Measurements from ENCODE around the gene ACADVL. TPM values are rescaled to one million over a fixed set of nuclear protein-coding genes. Genes with fewer than 3 reads are reported as not detected.
A peak's percentile ranks its signal among the peaks of the same experiment; 100 is the strongest.

ACADVL gene
- total RNA-seq, 1 donor from 2014 or later: 281 TPM

DNA sequence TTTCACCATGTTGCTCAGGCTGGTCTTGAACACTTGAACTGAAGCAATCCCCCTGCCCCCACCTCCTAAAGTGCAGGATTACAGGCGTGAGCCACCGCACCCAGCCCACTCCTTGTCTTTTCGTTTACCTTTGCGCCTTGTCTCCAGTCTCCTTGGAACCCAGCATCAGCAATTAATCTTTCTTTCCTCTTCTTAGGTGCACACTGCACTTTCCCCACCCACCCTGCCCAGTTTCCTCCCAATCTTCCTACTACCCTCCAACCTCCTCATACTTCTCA lies 44.0 kb downstream of the ACADVL start:
- no peak for DNase-seq (ENCODE audit: low spot score)

DNA sequence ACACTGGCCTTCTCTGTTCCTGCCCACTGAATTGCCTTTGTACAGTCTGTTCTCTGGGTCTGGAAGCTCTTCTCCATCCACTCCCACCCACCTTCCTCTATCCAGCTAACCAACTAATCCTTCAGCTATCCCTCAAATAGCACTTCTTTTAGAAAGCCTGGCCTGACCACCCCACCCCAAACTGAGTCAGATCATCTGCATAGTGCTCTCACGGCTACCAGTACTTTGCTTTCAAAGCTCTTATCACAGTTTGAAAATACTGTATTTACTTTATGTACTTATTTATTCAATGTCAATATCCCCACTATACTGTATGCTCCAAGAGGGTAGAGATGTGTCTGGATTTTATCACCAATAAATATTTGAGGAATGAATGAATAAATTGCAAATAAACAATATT lies 47.0 kb downstream of the ACADVL start:
- no peak for DNase-seq (ENCODE audit: low spot score)
- no peak overlapping the region for H3K4me3 Mint-ChIP-seq (ENCODE audit: unreplicated experiment)
- no peaks in the 10 kb centered on the region for H3K36me3 Mint-ChIP-seq (ENCODE audit: low read depth, unreplicated experiment)
- TF ChIP-seq, protein P1, sequence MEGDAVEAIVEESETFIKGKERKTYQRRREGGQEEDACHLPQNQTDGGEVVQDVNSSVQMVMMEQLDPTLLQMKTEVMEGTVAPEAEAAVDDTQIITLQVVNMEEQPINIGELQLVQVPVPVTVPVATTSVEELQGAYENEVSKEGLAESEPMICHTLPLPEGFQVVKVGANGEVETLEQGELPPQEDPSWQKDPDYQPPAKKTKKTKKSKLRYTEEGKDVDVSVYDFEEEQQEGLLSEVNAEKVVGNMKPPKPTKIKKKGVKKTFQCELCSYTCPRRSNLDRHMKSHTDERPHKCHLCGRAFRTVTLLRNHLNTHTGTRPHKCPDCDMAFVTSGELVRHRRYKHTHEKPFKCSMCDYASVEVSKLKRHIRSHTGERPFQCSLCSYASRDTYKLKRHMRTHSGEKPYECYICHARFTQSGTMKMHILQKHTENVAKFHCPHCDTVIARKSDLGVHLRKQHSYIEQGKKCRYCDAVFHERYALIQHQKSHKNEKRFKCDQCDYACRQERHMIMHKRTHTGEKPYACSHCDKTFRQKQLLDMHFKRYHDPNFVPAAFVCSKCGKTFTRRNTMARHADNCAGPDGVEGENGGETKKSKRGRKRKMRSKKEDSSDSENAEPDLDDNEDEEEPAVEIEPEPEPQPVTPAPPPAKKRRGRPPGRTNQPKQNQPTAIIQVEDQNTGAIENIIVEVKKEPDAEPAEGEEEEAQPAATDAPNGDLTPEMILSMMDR (IDR thresholded peaks at IDR 0.05; ENCODE audit: unreplicated experiment): no peak
- H3K27ac Mint-ChIP-seq (ENCODE audit: unreplicated experiment): no peak overlapping the region
- no peaks in the 10 kb centered on the region for H3K9me3 Mint-ChIP-seq (ENCODE audit: unreplicated experiment)
- peaks cover 12% of the 10 kb centered on the region for H3K27me3 Mint-ChIP-seq (ENCODE audit: unreplicated experiment)
- peaks cover 19% of the 10 kb centered on the region for H3K4me1 Mint-ChIP-seq (ENCODE audit: unreplicated experiment)

More for the DNA sequence above, 44.0 kb downstream of the ACADVL start:
- Mint-ChIP-seq H3K27ac (ENCODE audit: unreplicated experiment) (peak overlapping the region; percentile 80), H3K36me3 (ENCODE audit: low read depth, unreplicated experiment) (peaks cover 6% of the 10 kb centered on the region), H3K4me1 (ENCODE audit: unreplicated experiment) (peaks cover 20% of the 10 kb centered on the region), H3K4me3 (ENCODE audit: unreplicated experiment) (peak overlapping the region; percentile 96), H3K9me3 (ENCODE audit: unreplicated experiment) (no peaks in the 10 kb centered on the region), H3K27me3 (ENCODE audit: unreplicated experiment) (peaks cover 9% of the 10 kb centered on the region)
- TF ChIP-seq, protein P1 (IDR thresholded peaks at IDR 0.05; ENCODE audit: unreplicated experiment): no peak

Small RNAs within 50 kb of the gene (microRNA-seq; reads per million reads assigned to microRNA genes)
- gene MIR324 (ENCODE audit: unreplicated experiment): 1,956 reads per million, percentile 95 among the genes with 10 or more reads in this experiment

Other genes with a start within 250 kb of the ACADVL start
- not detected for gene ALOX12, start 223.9 kb upstream of the ACADVL start, total RNA-seq (ENCODE audit: unreplicated experiment)
- 249 TPM for gene RNASEK, start 207.3 kb upstream of the ACADVL start, total RNA-seq (ENCODE audit: unreplicated experiment)
- gene BCL6B, start 196.9 kb upstream of the ACADVL start, total RNA-seq (ENCODE audit: unreplicated experiment): 271 TPM
- 25.8 TPM for gene SLC16A13, start 183.9 kb upstream of the ACADVL start, total RNA-seq (ENCODE audit: unreplicated experiment)
- gene SLC16A11, start 175.8 kb upstream of the ACADVL start, total RNA-seq (ENCODE audit: unreplicated experiment): 0.33 TPM
- 30.4 TPM for gene CLEC10A, start 139.7 kb upstream of the ACADVL start, total RNA-seq (ENCODE audit: unreplicated experiment)
- 0.41 TPM for gene ASGR2, start 105.1 kb upstream of the ACADVL start, total RNA-seq (ENCODE audit: unreplicated experiment)
- 23.9 TPM for gene ASGR1, start 40.6 kb upstream of the ACADVL start, total RNA-seq (ENCODE audit: unreplicated experiment)
- gene DLG4, start 102 bp upstream of the ACADVL start, total RNA-seq (ENCODE audit: unreplicated experiment): 44.3 TPM
- 58.2 TPM for gene DVL2, start 14.6 kb downstream of the ACADVL start, total RNA-seq (ENCODE audit: unreplicated experiment)
- gene PHF23, start 19.5 kb downstream of the ACADVL start, total RNA-seq (ENCODE audit: unreplicated experiment): 80.9 TPM
- gene GABARAP, start 22.5 kb downstream of the ACADVL start, total RNA-seq (ENCODE audit: unreplicated experiment): 418 TPM
- 148 TPM for gene CTDNEP1, start 31.8 kb downstream of the ACADVL start, total RNA-seq (ENCODE audit: unreplicated experiment)
- gene ELP5, start 32.3 kb downstream of the ACADVL start, total RNA-seq (ENCODE audit: unreplicated experiment): 36.9 TPM
- gene CLDN7, start 42.5 kb downstream of the ACADVL start, total RNA-seq (ENCODE audit: unreplicated experiment): 65.7 TPM
- gene SLC2A4, start 61.8 kb downstream of the ACADVL start, total RNA-seq (ENCODE audit: unreplicated experiment): 2.2 TPM
- gene YBX2, start 74.7 kb downstream of the ACADVL start, total RNA-seq (ENCODE audit: unreplicated experiment): 14.6 TPM
- gene EIF5A, start 87.7 kb downstream of the ACADVL start, total RNA-seq (ENCODE audit: unreplicated experiment): 362 TPM
- 56.8 TPM for gene GPS2, start 95.4 kb downstream of the ACADVL start, total RNA-seq (ENCODE audit: unreplicated experiment)
- gene NEURL4, start 109.4 kb downstream of the ACADVL start, total RNA-seq (ENCODE audit: unreplicated experiment): 55.7 TPM
- gene ACAP1, start 116.6 kb downstream of the ACADVL start, total RNA-seq (ENCODE audit: unreplicated experiment): 5.5 TPM
- 4.8 TPM for gene KCTD11, start 132.2 kb downstream of the ACADVL start, total RNA-seq (ENCODE audit: unreplicated experiment)
- gene TMEM95, start 135.2 kb downstream of the ACADVL start, total RNA-seq (ENCODE audit: unreplicated experiment): not detected
- 1.7 TPM for gene TNK1, start 161.2 kb downstream of the ACADVL start, total RNA-seq (ENCODE audit: unreplicated experiment)
- 74.2 TPM for gene PLSCR3, start 174.6 kb downstream of the ACADVL start, total RNA-seq (ENCODE audit: unreplicated experiment)
- gene TMEM256, start 184.2 kb downstream of the ACADVL start, total RNA-seq (ENCODE audit: unreplicated experiment): 94.7 TPM
- 54.8 TPM for gene NLGN2, start 187.9 kb downstream of the ACADVL start, total RNA-seq (ENCODE audit: unreplicated experiment)
- gene SPEM1, start 200.4 kb downstream of the ACADVL start, total RNA-seq (ENCODE audit: unreplicated experiment): 0.38 TPM
- gene SPEM2, start 205.7 kb downstream of the ACADVL start, total RNA-seq (ENCODE audit: unreplicated experiment): 0.15 TPM
- gene SPEM3, start 208.9 kb downstream of the ACADVL start, total RNA-seq (ENCODE audit: unreplicated experiment): not detected
- gene TMEM102, start 215.5 kb downstream of the ACADVL start, total RNA-seq (ENCODE audit: unreplicated experiment): 6.1 TPM
- gene FGF11, start 219.6 kb downstream of the ACADVL start, total RNA-seq (ENCODE audit: unreplicated experiment): 19.7 TPM
- 11.8 TPM for gene CHRNB1, start 225.1 kb downstream of the ACADVL start, total RNA-seq (ENCODE audit: unreplicated experiment)

Measured in endothelial cell (in vitro differentiated cells).